ENCODE results near the gene GIT1.

The GIT1 gene

DNA sequence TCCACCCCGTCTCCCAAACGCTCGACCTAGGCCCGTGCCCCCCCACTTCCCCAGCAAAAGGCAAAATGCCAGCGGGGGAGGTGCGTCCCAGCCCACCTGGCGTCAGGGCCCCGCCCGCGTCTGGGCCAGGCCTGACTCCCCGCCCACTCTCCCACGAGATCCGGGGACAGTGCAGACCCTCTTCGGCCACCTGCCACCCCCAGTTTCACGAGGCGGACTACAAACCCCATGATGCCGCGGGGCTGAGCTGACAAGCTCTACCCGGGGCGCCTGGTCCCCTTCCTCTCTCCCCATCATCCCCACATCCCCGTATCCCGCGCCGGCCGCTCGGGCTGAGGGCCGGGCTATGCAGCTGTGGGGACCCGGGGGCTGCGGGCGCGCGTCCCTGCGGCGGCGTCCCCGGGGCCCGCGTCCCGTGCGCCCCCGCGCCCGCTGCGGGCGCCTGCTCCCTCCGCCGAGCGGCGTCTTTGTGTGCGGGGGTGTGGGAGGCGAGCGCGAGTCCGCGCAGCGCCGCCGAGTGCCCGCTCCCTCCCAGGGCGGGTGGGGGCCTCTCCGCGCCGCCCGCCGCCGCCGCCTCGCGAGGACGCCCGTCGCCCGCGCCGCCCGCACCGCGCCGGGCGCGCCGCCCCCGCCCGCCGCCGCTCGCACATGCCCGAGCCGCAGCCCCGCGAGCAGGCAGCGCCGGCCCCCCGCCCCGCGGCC lies 3.6 kb upstream of the GIT1 start, which contains the start of gene ANKRD13B:
TSS of gene ANKRD13B (plus strand) at position 283 of the 702 bp plus-strand sequence. CDS start 490 bp downstream, outside the sequence.
- peak; percentile 59 for DNase-seq

DNA sequence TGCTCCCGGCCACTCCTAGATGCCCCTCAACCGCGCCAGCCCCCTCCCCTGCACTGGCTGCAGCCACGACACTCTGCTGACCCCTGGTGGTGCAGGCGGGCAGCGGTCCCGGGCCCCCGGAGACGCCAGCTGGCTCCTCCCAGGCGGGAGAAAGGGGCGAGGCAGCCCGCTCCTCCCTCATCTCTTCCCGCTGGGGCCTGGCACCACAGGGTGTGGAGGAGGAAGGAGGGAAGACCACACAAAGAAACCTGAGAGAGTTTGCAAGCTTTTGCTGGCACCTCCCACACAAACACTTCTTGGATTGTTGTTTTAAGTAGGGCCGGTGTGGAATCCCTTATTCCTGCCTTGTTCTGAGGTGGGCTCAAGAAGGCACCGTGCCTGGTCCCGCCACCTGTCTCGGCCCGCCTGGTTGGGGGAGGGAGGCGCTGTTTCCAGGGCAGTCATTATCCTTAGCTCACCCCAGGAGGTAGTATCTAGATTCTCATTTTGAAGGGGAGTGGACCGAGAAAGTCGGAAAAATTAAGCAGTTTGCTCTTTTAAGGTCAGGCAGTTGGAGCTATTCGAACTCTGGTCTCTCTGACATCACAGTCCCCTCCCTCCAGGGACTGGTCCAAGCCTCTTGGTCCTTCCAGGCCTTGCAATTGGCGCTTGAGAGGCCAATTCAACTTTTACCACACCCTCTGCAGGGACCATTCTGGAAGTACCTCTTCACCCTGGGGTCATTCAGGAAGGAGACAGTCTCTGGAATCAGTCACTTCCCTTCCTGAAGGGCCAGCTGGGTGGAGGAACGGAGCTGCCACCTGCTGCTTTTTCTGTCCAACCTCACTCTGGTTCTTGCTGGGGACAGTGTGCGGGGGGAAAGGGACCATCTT lies 2.5 kb upstream of the GIT1 start:
- DNase-seq: peak; percentile 88

DNA sequence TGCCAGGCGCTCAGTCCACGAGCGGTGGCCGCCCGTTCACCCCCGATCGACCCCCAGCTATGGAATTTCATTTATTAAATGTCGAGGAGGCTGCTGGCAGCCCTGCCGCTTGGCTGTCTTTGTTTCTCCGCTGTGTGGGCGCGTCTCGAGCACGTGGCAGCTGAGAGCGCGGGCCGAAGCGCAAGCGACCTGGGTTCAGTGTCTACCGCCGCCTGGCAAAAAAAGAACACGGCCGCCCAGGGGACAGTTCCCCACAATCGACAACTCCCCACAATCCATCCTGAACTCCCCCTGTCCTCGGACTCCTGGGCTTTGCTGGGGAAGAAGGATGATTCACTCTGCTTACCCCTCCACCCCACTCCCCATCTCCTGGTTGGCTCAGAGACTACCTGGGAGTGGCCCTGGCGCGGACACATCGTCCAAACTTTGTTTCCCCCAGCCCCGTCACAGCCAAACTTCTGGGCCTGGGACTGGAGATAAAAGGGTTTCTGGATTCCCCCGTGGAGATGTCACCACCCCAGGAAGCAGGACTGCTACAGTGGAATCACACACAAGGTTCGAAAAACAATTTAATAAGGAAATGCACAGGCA lies 1.8 kb upstream of the GIT1 start:
- DNase-seq: peak; percentile 44

DNA sequence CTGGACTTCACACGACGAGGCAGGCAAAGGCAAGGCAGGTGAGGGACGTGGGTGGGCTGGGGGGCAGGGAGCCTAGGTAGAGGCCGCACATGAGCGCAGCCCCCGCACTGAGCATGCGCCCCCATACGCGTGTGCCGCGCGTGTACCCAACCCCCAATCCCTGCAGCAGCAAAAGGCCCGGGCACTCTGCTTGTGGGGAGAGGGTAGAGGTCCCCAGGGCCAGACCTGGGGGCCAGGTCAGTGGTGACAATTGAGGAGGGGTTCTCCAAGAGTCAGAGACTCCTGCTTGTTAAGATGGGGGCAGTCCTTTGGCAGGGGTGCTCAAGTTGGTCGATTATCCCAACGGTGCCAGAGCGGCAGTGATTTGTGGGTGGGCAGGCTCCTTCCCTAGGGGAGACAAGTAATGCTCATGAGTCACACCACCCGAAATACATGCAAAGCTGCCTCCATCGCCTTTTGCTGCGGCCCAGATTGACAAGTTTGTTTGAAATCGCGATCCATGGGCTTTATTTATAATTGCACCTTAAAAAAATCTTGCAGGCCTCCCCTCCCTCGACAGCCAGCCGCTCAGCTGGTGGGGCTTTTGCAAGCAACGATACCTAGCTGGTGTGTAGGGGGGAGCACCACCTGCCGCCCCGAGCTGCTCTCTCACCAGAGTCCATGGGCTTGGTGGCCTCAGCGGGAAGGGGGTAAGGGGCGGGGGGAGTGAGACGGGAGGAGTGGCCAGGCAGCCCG lies 1.1 kb upstream of the GIT1 start:
- no peak for DNase-seq

DNA sequence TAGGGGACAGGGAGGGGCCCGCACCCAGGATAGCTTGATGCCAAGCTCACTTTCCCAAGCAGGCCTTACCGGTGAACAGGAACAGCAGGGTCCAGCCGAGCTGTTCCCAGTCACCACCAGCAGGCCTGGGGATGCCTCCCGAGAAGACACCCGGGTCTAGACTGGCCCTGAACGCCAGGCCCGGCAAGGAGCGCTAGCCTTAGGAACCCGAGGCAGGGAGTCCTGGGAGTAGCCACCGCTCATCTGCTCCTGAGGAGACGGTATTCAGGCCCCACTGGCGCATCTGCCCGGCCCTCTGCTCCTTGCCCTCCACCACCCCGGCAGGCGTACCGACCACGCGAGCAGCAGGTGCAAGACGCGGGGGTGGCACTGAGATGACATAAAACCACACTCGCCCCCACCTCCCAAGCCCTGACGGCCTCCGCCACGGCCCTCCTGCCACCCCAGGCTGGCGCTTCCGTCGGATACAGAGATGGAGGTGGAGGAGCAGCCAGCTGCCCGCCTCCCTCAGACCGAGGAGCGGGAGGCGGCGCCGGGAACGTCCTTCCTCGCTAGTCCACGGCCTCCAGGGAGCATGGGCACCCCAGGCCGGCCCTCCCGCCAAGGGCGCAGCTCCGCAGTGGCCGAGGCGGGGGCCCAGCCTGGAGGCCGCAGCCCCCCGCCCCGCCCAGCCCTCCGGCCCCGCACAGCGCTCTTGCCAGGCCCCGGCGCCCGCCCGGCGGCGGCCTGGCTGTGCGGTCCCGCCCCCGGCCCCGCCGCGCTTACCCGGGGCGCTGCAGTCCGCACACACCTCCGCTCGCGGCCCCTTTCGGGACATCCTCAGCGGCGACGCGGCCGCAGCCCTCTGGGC lies 661 bp downstream of the GIT1 start:
- peak; percentile 21 for DNase-seq

DNA sequence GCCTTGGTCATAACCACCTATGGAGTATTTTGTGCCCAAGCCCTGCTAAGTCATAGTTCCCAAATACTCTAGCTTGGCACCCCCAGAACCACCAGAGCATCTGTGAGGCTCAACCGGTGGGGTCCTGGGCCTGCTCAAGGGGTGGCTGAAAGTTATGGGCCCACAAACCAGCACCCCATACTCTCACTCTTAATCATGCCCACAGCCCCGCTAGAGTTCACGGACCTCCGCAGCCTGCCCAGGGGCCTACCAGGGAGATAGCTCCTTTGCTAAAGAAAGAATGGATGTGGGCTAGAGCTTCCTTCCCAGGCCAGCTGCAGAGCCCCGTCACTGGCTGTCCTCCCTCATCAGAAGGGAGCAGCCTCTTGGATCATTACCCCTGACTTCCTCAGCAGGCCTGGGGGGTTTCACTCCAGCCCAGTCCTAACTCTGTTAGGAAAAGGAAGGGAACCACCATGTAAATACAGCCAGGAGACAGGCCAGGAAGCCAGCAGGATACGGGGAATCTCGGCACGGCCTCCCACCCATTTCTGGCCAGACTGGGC lies 1.4 kb downstream of the GIT1 start:
- no peak for DNase-seq

DNA sequence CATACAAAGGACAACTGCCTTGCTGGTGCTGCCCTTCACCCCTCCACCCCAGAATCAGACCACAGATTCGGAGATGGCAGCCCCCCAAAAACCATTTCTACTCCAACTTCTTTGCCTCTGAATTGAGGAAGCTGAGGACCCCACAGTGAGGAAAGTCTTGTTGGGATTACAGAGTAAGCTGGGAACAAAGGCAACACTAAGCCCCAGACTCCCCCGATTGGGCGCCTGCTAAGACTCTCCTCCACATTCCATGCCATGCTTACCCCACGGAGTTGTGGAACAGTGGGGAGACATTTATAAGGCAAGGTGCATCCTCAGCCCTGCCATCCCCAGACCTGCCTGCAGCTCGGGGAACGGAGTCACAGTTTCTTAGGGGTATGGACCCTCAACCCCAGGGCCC lies 1.9 kb downstream of the GIT1 start:
- no peak for DNase-seq

DNA sequence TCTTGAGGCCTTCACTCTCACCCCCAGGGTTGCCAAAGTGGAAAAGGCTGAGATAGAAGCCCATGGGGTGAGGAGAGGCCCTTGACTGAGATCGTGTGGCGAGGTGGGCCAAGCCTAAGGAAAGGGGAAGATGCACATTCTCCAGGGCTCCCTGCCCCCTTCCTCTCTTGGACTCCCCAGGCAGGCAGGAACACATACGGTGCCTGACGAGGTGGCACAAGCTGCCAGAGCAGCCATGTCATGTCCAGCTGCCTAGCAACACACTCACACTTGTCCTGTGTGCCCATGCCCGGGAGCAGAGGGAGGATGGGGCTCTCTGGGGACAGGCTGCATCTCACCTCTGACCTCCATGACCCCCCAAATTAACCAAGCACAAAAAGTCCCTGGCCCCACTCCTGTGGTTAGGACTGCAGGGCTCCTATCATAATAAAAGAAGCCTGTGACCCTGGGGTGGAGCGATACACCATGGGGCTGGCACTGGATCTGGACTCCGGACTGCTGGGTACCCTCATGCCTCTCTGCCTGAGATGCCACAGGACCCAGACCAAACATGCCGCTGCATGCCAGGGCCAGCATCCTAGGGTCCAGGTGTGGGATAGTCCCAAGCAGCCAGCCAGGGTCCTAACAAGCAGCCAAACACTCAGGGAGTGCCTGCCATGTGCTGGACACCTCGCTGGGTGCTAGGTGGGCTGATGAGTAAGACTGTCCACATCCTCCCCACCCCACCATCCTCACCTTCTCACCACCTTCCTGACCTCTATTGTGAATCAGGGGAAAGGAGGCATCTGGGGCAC lies 2.6 kb downstream of the GIT1 start:
- no peak for DNase-seq

DNA sequence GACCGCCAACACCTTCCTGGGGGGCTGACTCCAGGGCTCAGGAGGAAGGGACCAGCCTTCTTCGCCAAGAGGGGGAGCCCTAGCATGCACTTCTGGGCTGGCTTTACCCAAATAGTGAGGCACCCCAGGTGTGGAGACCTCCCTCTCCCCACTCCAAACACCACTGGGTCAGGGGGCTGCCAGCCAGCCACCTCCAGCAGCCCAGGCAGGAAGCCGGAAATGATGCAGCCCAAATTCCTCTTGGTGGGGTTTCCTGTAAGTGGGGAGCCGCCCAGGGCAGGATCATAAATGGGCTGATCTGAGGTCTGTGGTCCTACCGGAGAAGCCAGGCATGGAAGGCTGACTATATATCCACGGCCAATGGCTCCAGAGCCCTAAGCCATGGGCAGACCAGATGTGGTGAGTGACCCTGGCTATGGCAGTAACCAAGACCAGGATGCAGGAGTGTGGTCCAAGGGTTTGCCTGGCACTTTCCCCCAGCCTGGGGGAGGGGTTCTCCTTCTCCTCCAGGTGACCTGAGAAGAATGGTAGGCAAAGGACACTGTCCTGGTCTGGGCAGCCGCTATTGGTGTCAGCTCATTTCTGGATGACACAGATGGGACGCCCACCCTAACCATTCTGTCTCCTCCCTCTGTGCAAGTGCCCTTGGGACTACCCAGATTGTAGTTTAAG lies 4.2 kb downstream of the GIT1 start:
- no peak for DNase-seq

DNA sequence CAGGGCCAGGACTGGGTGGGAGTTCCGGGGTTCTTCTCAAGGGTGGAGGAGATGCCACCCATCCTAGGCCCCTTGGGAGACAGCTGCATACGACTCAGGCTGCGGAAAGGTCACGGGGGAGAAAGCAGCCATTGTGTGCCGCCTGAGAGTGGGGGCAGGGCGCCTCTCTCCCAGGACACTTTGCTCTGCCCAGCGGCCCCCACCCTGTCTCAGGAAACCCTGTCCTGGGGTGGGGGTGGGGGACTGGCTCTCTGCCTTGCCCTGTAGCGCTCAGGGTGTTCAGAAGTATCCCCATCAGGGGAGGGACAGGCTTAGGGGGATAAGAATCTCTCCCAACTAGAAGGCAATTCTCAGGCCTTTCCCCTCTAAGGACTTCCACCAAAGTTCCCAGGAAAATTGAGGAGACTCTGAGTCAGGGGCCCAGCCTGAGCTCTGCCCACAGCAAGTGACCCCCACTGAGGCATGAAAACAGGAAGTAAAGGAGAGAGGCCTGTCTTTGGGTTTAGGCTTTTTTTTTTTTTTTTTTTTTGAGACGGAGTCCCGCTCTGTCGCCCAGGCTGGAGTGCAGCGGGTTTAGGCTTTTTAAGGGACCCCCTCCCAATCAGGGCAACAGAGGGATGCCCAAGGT lies 4.9 kb downstream of the GIT1 start:
- no peak for DNase-seq

DNA sequence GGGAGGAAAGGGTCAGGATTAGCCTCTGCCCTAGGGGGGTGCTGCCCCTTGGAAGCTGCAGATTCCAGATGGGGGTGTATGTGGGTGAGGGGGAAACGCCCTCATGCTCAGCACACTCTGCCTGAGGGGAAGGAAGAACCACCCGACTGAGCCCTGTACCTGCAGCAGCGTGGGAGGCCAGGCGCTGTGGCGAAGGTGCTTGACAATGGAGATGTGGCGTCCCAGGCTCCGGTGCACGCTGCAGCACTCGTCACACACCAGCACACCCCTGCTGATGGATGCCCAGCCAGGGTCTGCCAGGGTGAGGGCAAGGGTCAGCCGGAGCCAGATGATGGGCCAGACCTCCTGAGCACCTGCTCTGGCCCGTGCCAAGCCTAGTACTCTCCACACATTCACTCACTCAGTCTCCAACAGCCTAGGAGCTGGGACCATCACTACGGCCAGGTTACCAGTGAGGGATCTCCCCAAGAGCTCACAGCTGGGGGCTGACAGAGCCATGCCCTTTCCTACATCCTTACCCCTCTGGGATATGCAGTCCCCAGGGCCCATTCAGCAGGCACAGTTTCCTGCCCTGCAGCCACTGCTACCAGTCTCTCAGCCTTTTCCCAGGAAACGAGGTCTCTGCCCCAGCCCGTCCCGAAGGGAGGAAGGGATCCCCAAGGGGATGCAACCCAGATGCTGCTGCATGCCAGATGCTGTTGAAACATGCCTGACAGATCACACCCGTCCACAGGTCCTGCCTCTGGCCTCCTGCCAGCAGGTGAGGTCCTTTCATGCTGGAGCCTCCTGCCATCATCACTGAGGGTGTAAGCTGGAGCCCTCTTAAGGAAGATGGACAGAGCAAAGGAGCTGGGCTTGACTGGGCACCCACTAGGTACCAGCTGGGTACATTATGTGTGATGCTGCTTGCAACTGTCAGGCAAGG lies 5.9 kb downstream of the GIT1 start:
- no peak for DNase-seq

DNA sequence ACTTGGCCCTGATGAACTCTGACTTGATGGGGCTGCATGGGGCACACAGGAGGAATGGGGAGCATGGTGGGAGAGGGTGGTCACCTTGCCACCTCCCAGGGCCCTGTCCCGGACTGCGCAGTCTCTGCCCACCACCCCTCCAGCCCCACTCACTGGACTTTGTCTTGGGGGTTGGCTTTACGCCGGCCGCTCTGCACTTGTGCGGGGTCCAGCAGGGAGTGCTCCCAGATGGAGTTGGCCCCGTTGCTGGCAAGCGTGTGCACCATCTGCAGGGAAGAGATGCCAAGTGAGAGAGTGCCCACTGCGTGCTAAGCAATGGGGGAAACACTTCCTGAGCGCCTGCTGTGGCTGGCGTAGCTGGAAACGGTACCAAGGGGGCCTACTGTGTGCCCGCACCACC lies 6.7 kb downstream of the GIT1 start:
- DNase-seq: no peak

DNA sequence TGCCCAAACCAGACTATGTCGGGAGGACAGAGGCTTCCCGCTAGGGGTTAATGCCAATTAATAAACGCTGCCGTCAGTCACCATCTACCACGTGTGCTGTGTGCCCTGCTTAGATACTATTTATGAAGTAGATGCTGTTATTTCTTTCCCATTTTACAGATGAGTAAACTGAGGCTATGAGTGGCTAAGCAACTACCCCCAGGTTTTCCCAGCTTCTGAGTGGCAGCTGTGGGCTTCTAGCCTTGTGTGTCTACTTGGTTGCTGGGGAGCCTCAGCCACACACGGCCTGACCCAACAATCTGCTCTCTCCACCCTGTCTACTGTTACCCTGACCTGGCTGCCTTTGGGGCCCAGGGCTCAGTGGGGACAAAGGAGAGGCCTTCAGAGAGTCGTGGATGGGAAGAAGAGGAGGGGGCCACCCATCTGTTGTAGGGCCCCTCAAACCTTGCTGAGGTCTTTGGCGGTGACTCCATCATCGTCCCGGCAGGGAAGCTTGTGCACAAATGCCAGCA lies 7.1 kb downstream of the GIT1 start:
- DNase-seq: no peak

DNA sequence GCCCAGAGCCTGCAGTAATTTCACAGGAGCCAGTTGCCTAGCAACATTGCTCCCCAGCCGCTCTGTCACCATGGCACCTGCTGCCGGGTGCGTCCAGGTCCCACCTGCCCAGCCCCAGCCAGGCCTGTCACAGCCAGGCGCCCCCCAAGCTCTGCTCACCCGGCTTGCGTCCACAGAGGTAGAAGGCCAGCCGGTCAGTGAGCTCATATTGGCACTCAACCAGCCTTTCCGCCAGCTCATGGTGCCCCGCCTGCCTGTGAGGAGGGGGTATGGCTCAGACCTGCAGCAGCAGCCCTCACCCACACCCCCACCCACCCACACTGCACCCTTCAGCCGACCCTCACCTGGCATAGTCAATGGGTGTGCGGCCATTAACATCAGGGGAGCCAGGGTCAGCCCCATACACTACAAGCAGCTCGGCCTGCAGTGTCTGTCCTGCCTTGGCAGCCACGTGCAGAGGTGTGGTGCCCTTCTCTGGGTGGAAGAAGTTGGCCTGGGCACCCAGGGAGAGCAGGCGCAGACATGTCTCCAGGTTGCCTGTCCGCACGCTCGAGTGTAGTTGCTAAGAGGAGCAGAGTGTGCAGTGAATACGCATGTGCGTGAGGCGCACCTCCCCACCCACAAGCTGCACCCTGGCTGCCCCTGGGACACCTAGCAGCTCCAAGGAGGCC lies 7.7 kb downstream of the GIT1 start:
- DNase-seq: no peak

DNA sequence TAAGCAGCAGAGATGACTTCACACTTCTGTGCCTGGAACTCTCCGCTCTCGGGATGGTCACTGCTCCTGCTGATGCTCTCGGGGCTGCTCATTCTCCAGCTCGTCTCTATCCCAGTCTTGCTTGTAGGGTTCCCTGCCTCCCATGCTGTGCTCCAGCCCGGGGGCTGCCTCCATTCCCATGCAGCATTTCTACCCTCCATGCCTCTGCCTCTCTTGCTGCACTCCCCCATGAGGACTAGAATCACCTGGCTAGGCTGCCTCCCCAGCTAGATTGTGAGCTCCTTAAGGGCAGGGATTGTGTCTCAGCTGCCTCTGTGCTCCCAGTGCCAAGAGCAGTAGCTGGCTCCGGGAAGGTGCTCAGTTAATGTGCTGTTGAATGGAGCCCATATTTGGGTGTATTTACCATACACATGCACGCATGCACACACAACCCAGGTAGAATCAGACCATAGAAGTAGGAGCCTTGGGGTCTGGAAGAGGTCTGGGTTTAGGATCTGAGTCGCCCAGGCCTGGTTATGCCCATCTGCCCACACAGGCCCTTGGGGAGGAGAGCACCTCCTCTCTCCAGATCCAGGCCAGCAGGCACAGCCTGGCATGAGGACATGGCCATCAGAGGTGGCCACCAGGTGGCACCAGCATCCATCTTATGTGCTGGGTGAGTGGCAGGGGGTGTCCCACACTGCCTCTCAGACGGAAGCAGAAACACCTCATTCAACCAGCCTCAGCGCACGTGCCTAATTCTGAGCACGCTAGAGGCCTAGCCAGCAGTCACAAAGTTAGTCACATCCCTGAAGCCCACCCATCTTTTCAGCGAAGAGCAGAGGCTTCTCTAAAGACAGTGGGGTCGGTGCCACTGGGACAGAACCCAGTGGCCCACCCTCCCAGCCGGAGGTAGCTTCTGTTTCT lies 9.3 kb downstream of the GIT1 start:
- peak; percentile 58 for DNase-seq

DNA sequence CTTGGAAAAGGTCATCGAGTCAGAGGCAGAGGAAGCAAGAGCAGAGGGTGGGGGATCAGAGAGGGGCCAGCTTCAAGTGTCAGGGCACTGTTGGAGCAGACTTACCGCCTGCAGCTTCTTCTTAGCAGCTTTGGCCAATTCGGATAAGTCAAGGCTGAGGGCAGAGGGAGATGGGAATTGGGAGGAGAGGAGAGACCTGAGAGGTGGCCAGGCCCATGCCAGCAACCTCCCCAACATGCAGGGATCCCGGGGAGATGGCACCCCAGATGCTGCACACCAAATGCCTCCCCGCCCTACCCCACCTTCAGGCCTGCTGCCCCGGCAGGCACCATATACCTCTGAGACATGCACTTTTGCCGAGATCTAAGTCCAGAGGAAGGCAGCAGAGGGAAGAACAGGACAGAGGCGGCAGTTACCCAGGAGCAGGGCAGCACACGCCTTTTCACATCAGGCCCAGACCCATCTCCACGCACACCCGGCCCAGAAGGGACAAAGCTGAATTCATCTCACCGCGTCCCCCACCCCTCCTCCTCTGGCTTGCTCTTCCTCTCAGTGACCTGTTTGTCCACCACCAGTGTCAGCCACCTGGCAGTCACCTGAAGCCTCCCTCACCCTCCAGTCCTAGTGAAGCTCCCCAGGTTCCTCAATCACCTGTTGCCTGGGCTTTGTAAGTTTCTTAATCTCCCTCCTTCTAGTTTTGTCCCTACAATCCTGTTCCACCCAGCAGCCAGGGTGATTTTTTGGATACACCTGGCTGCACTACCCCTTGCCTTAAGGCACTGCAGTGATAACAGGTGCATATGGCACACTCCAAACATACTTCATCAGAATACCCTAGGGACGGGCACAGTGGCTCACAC lies 10.6 kb downstream of the GIT1 start:
- no peak for DNase-seq
